Measurements from ENCODE around the gene PAM.

PAM gene

GRCh38 chr5:102782217-102782872, 27.2 kb downstream of the PAM start:
- no peak for DNase-seq

- DNase-seq: no peak
Measured at GRCh38 chr5:102787134-102787533, 32.0 kb downstream of the PAM start.

- no peak for DNase-seq
Measured at GRCh38 chr5:102788788-102789187, 33.7 kb downstream of the PAM start.

- no peak for DNase-seq
Measured at GRCh38 chr5:102789469-102789868, 34.4 kb downstream of the PAM start.

- DNase-seq: no peak
Measured at GRCh38 chr5:102790748-102791147, 35.6 kb downstream of the PAM start.

GRCh38 chr5:102792705-102793104, 37.6 kb downstream of the PAM start:
- DNase-seq: peak; percentile 47

- DNase-seq: no peak
Measured at GRCh38 chr5:102794047-102794446, 38.9 kb downstream of the PAM start.

- DNase-seq: no peak
Measured at GRCh38 chr5:102794677-102795331, 39.7 kb downstream of the PAM start.

- peak; percentile 64 for DNase-seq
Measured at GRCh38 chr5:102795526-102795925, 40.4 kb downstream of the PAM start.

GRCh38 chr5:102796009-102796408, 40.9 kb downstream of the PAM start:
- peak; percentile 90 for DNase-seq

GRCh38 chr5:102796498-102796897, 41.4 kb downstream of the PAM start:
- DNase-seq: no peak

- DNase-seq: no peak
Measured at GRCh38 chr5:102797322-102797884, 42.3 kb downstream of the PAM start.

- DNase-seq: no peak
Measured at GRCh38 chr5:102798104-102798785, 43.1 kb downstream of the PAM start.

GRCh38 chr5:102799017-102799416, 43.9 kb downstream of the PAM start:
- no peak for DNase-seq

GRCh38 chr5:102800427-102800826, 45.3 kb downstream of the PAM start:
- DNase-seq: no peak

- no peak for DNase-seq
Measured at GRCh38 chr5:102801371-102801770, 46.3 kb downstream of the PAM start.

- DNase-seq: no peak
Measured at GRCh38 chr5:102802708-102803458, 47.8 kb downstream of the PAM start.

- no peak for DNase-seq
Measured at GRCh38 chr5:102807878-102808502, 52.9 kb downstream of the PAM start.

- DNase-seq: no peak
Measured at GRCh38 chr5:102809033-102809432, 53.9 kb downstream of the PAM start.

- peak; percentile 65 for DNase-seq
Measured at GRCh38 chr5:102811972-102812371, 56.9 kb downstream of the PAM start.

GRCh38 chr5:102813740-102814139, 58.6 kb downstream of the PAM start:
- no peak for DNase-seq

GRCh38 chr5:102815084-102815483, 60.0 kb downstream of the PAM start:
- no peak for DNase-seq
